IMR-90 (cell line): ENCODE results near the gene ALX4. TPM values are rescaled to one million over a fixed set of nuclear protein-coding genes. Genes with fewer than 3 reads are reported as not detected.

Experiments
- ATAC-seq: fragments of 200-7000 bp; cut with Tn5 transposase; 2 replicates; pipeline ENCODE4 v1.9.1; 2020; ENCODE audit warnings: low read depth, mild to moderate bottlenecking, moderate library complexity
- BruUV-seq: library from RNA; stranded (reverse); fragments of 400-500 nt; replicated peaks from 2 replicates; lab custom pipeline; 2021; lab: Mats Ljungman, UMichigan
- CTCF ChIA-PET: fragments of 300-600 bp; formaldehyde crosslinking; extraction: SDS; loops from one replicate; lab custom pipeline; 2021; ENCODE audit warnings: antibody characterized with exemption; lab: Yijun Ruan, JAX
- POLR2A ChIA-PET: fragments of 300-600 bp; sonication (Branson Sonifier 250); formaldehyde crosslinking; loops from one replicate; lab custom pipeline; 2022; ENCODE audit warnings: antibody characterized with exemption; ENCODE audit not compliant: unreplicated experiment; lab: Charles Lee
- DNase-seq: peaks from one replicate; pipeline ENCODE4 v3.0.0; 2013
- H2AFZ ChIP-seq: replicated peaks from 2 replicates; pipeline ENCODE3; 2013; ENCODE audit warnings: low read length, mild to moderate bottlenecking; ENCODE audit not compliant: poor library complexity
- H2AK5ac ChIP-seq: 2 replicates; pipeline ENCODE4 v1.6.1; 2013; ENCODE audit warnings: low read depth, low read length, inconsistent platforms
- H2AK9ac ChIP-seq: replicated peaks from 2 replicates; pipeline ENCODE3; 2013; ENCODE audit warnings: mild to moderate bottlenecking, low read depth, low read length, moderate library complexity; ENCODE audit not compliant: poor library complexity
- H2BK120ac ChIP-seq: 2 replicates; pipeline ENCODE4 v1.6.1; 2013; ENCODE audit warnings: low read depth, low read length, inconsistent platforms
- H2BK15ac ChIP-seq: 3 replicates; pipeline ENCODE4 v1.6.1; 2013; ENCODE audit warnings: low read depth, low read length, inconsistent platforms
- H2BK20ac ChIP-seq: 2 replicates; pipeline ENCODE4 v1.6.1; 2013; ENCODE audit warnings: low read depth, mild to moderate bottlenecking, inconsistent platforms, low read length, moderate library complexity
- H2BK5ac ChIP-seq: 2 replicates; pipeline ENCODE4 v1.6.1; 2013; ENCODE audit warnings: mild to moderate bottlenecking, low read depth, low read length, inconsistent platforms; ENCODE audit not compliant: poor library complexity, severe bottlenecking
- H3K14ac ChIP-seq: replicated peaks from 2 replicates; pipeline ENCODE4 v1.6.1; 2013; ENCODE audit warnings: low read depth, low read length, inconsistent platforms
- H3K18ac ChIP-seq: 2 replicates; pipeline ENCODE4 v1.6.1; 2013; ENCODE audit warnings: low read depth, low read length, control low read depth
- H3K23ac ChIP-seq: 2 replicates; pipeline ENCODE4 v1.6.1; 2013; ENCODE audit warnings: low read depth, low read length, inconsistent platforms
- H3K27ac ChIP-seq: 2 replicates; pipeline ENCODE4 v1.5.1; 2013; ENCODE audit warnings: mild to moderate bottlenecking, control low read depth, low read length; ENCODE audit not compliant: insufficient read depth
- H3K27me3 ChIP-seq: 2 replicates; pipeline ENCODE4 v1.6.1; 2013; ENCODE audit warnings: low read length; ENCODE audit not compliant: control insufficient read depth, insufficient read depth
- H3K36me3 ChIP-seq: 2 replicates; pipeline ENCODE4 v1.6.1; 2013; ENCODE audit warnings: low read length, mixed read lengths; ENCODE audit not compliant: control insufficient read depth, insufficient read depth
- H3K4ac ChIP-seq: 2 replicates; pipeline ENCODE4 v1.6.1; 2013; ENCODE audit warnings: low read depth, low read length, inconsistent platforms
- H3K4me1 ChIP-seq: 2 replicates; pipeline ENCODE4 v1.6.1; 2013; ENCODE audit warnings: low read length, mixed read lengths; ENCODE audit not compliant: control insufficient read depth, insufficient read depth
- H3K4me2 ChIP-seq: 2 replicates; pipeline ENCODE4 v1.6.1; 2013; ENCODE audit warnings: low read depth, mild to moderate bottlenecking, control low read depth, low read length, moderate library complexity
- H3K4me3 ChIP-seq: 2 replicates; pipeline ENCODE4 v1.5.1; 2013; ENCODE audit warnings: low read depth, mild to moderate bottlenecking, control low read depth, low read length, moderate library complexity; ENCODE audit not compliant: insufficient read depth
- H3K56ac ChIP-seq: 2 replicates; pipeline ENCODE4 v1.6.1; 2013; ENCODE audit warnings: low read length, inconsistent platforms; ENCODE audit not compliant: insufficient read depth; ENCODE audit errors: extremely low read depth
- H3K79me1 ChIP-seq, 2 experiments: 2 replicates each; pipeline ENCODE4 v1.6.1; 2013; ENCODE audit warnings: low read length in 2 of 2, inconsistent platforms in 1 of 2, low read depth in 1 of 2
- H3K9ac ChIP-seq: 2 replicates; pipeline ENCODE4 v1.6.1; 2013; ENCODE audit warnings: low read depth, low read length, control low read depth
- H3K9me1 ChIP-seq: 2 replicates; pipeline ENCODE4 v1.6.1; 2013; ENCODE audit warnings: low read length, inconsistent platforms; ENCODE audit not compliant: insufficient read depth
- H3K9me3 ChIP-seq: 2 replicates; pipeline ENCODE4 v1.6.1; 2013; ENCODE audit warnings: low read length; ENCODE audit not compliant: control insufficient read depth, insufficient read depth
- H4K20me1 ChIP-seq: 2 replicates; pipeline ENCODE4 v1.6.1; 2013; ENCODE audit warnings: low read length, inconsistent platforms; ENCODE audit not compliant: insufficient read depth
- H4K5ac ChIP-seq: 2 replicates; pipeline ENCODE4 v1.6.1; 2013; ENCODE audit warnings: mild to moderate bottlenecking, low read depth, low read length, control low read depth
- H4K8ac ChIP-seq, 2 experiments: 2 replicates each; pipeline ENCODE4 v1.6.1; 2013; ENCODE audit warnings: low read depth in 2 of 2, low read length in 2 of 2, control low read depth in 1 of 2, inconsistent platforms in 1 of 2
- H4K91ac ChIP-seq: 2 replicates; pipeline ENCODE4 v1.6.1; 2013; ENCODE audit warnings: low read depth, low read length, inconsistent platforms; ENCODE audit not compliant: insufficient read depth
- CEBPB ChIP-seq: IDR thresholded peaks from 2 replicates; pipeline ENCODE4 v1.6.1; 2012; ENCODE audit warnings: low read depth, low read length, improper control_type of control experiment
- CHD1 ChIP-seq: IDR thresholded peaks from 2 replicates; pipeline ENCODE4 v1.6.1; 2012; ENCODE audit warnings: low read depth, low read length, improper control_type of control experiment
- MAFK ChIP-seq: IDR thresholded peaks from 2 replicates; pipeline ENCODE4 v1.6.1; 2012; ENCODE audit warnings: low read depth, low read length, improper control_type of control experiment
- NFE2L2 ChIP-seq: fragments of 150-350 bp; IDR thresholded peaks from 2 replicates; pipeline ENCODE4 v1.6.1; 2016; ENCODE audit warnings: low read depth, mild to moderate bottlenecking, low read length
- POLR2A ChIP-seq: IDR thresholded peaks from 2 replicates; pipeline ENCODE4 v1.6.1; 2012; ENCODE audit warnings: mild to moderate bottlenecking, low read depth, low read length
- RCOR1 ChIP-seq: IDR thresholded peaks from 2 replicates; pipeline ENCODE4 v1.6.1; 2012; ENCODE audit warnings: mild to moderate bottlenecking, low read length, improper control_type of control experiment; ENCODE audit not compliant: insufficient replicate concordance
- WGBS, 2 experiments: methylation state at CpG; one replicate each; pipeline versions ENCODE4 v1.1.5 to v1.1.7; 2013; ENCODE audit warnings: missing lambda C conversion rate in 2 of 2; ENCODE audit not compliant: insufficient read length in 1 of 2; ENCODE audit errors: extremely low coverage in 2 of 2; 5-methylcytosine and 5-hydroxymethylcytosine counted together
- dilution Hi-C: fragments of 300-500 bp; cut with HindIII; formaldehyde crosslinking; loops from one replicate; pipeline ENCODE4 v1.14.3; 2018; ENCODE audit warnings: low sequenced_read_pairs; ENCODE audit not compliant: unreplicated experiment
- in situ Hi-C: fragments of 300-500 bp; cut with MboI; formaldehyde crosslinking; loops from 3 replicates; pipeline ENCODE4 v1.14.3; 2019; ENCODE audit warnings: low sequenced_read_pairs, inconsistent platforms, mixed read lengths
- intact Hi-C: fragments of 100-400 bp; cut with micrococcal nuclease; formaldehyde crosslinking; loops from 2 replicates; pipeline ENCODE4 v1.10.0; 2022
- polyA plus RNA-seq, 3 experiments: library from polyadenylated mRNA; depleted of rRNA; stranded (reverse); fragments of >200 nt; gene quantifications; 2 replicates each; pipeline ENCODE4 v1.2.3, GENCODE V29; 2012; ENCODE audit warnings: low replicate concordance in 1 of 3
- total RNA-seq: library from RNA; depleted of rRNA; stranded (reverse); fragments of >200 nt; gene quantifications from 2 replicates; pipeline ENCODE4 v1.2.3, GENCODE V29; 2012

Gene ALX4
- total and polyA plus RNA-seq, 2 of the 4 experiments (the other 2 are of a cell fraction), result not detected

- no peak for TF ChIP-seq CHD1
Measured at GRCh38 chr11:44311339-44312261, 1.7 kb upstream of the ALX4 start (continued).

GRCh38 chr11:44310463-44311272, 729 bp upstream of the ALX4 start:
- TF ChIP-seq NFE2L2 (no peak), MAFK (no peak), RCOR1 (no peak), POLR2A (no peak), CEBPB (no peak)
- Histone ChIP-seq H3K36me3 (no peaks in the 10 kb centered on the region), H3K4me2 (no peak overlapping the region), H2AK5ac (no peak overlapping the region), H3K27ac (no peak overlapping the region), H4K8ac (no peak overlapping the region), H4K91ac (no peak overlapping the region), H2AFZ (no peak overlapping the region), H3K9ac (no peak overlapping the region), H3K4me1 (no peaks in the 10 kb centered on the region; the same call in 1 of the 2 replicates), H3K79me1 (no peaks in the 10 kb centered on the region), H3K18ac (no peak overlapping the region), H3K23ac (no peak overlapping the region), H2BK20ac (no peak overlapping the region), H3K9me3 (peaks cover 12% of the 10 kb centered on the region), H2BK120ac (no peak overlapping the region), H2AK9ac (no peak overlapping the region), H2BK5ac (no peak overlapping the region), H3K4me3 (no peak overlapping the region), H3K56ac (no peak overlapping the region), H4K5ac (no peak overlapping the region), H3K27me3 (peaks cover 93% of the 10 kb centered on the region), H3K4ac (no peak overlapping the region), H3K14ac (no peak overlapping the region), H4K20me1 (0 out of 2 replicates have a peak, but pooled peaks cover 3% of the 10 kb centered on the region), H2BK15ac (no peak overlapping the region), H3K9me1 (no peaks in the 10 kb centered on the region; the same call in 1 of the 2 replicates)
- no TSS peak for BruUV-seq
- POLR2A ChIA-PET, result no interaction called here
- DNase-seq, result no peak
- CTCF ChIA-PET, result interaction anchor here (0.6 kb wide), 1 partner anchor 14 kb away, joined by 3 read pairs; no protein-coding TSS in a partner anchor
- dilution Hi-C loops, result no loop called here
- WGBS, 2 experiments, result 1% methylated on average over 23 of the region's 49 CpGs; no CpG with 5 or more reads in 1 of the 2 experiments
- in situ Hi-C loops, result no loop called here
- ATAC-seq, result no peak
- intact Hi-C loops, result no loop called here
